Activated B cell treated with CpG ODN at 0.5 μM for 24 hours (primary cell): ENCODE measurements around the gene SLC16A3. TPM values are rescaled to one million over a fixed set of nuclear protein-coding genes. Genes with fewer than 3 reads are reported as not detected.

Source experiments
- ATAC-seq: fragments of 200-7000 bp; cut with Tn5 transposase; one replicate; pipeline ENCODE4 v1.10.0; 2021; ENCODE audit warnings: low read depth, mild to moderate bottlenecking, moderate library complexity
- CTCF ChIA-PET: fragments of 350-600 bp; sonication (Branson Sonifier 250); formaldehyde crosslinking; loops from one replicate; lab custom pipeline; 2021; ENCODE audit warnings: antibody characterized with exemption; lab: Charles Lee
- POLR2A ChIA-PET: fragments of 350-600 bp; sonication (Branson Sonifier 250); formaldehyde crosslinking; loops from one replicate; lab custom pipeline; 2021; ENCODE audit warnings: antibody characterized with exemption; lab: Charles Lee
- DNase-seq: peaks from one replicate; pipeline ENCODE4 v3.0.0; 2022
- H3K27ac Mint-ChIP-seq: one replicate; pipeline ENCODE4 v1.8.0; 2020; ENCODE audit warnings: mixed read lengths
- H3K27me3 Mint-ChIP-seq: one replicate; pipeline ENCODE4 v1.8.0; 2021; ENCODE audit warnings: mixed read lengths
- H3K36me3 Mint-ChIP-seq: one replicate; pipeline ENCODE4 v1.8.0; 2021; ENCODE audit warnings: low read depth, mixed read lengths
- H3K4me1 Mint-ChIP-seq: one replicate; pipeline ENCODE4 v1.8.0; 2021; ENCODE audit warnings: mixed read lengths
- H3K4me3 Mint-ChIP-seq: one replicate; pipeline ENCODE4 v1.8.0; 2020; ENCODE audit warnings: mild to moderate bottlenecking, mixed read lengths
- H3K9me3 Mint-ChIP-seq: one replicate; pipeline ENCODE4 v1.8.0; 2020; ENCODE audit warnings: mixed read lengths
- intact Hi-C: fragments of 100-400 bp; cut with micrococcal nuclease; formaldehyde crosslinking; loops from one replicate; pipeline ENCODE4 v1.15.1; 2024
- total RNA-seq: library from RNA; stranded (reverse); gene quantifications from 2 replicates; pipeline ENCODE4 v1.2.3, GENCODE V29; 2022
- TF ChIP-seq, protein P1 (sequence below): fragments of 200-600 bp; IDR thresholded peaks from one replicate; pipeline ENCODE4 v1.8.0; 2022; ENCODE audit warnings: antibody characterized with exemption, mild to moderate bottlenecking

Gene SLC16A3
- total RNA-seq, 1 donor from 2014 or later: 24.6 TPM

DNA sequence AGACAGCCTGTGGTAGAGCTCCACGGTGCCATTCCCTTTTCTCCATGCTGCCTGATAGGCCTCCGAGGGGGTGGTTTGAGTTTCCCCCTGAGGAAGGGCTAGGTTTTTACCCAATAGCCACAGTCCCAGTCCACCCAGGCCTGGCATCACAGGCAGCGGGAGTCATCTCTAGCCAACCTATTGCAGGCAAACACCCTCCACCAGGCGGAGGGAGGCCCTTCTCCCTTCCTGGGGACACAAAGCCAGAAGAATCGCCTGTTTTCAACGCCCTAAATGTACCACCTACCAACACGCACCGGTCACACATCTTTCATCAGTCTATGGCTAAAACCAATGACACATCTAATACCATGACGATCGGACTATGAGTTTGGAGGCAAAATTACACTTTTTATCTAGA lies 37.3 kb downstream of the SLC16A3 start:
- CTCF ChIA-PET: no interaction called here
- ATAC-seq: no peak
- no peaks in the 10 kb centered on the region for H3K27me3 Mint-ChIP-seq
- peaks cover 46% of the 10 kb centered on the region for H3K4me1 Mint-ChIP-seq
- H3K27ac Mint-ChIP-seq: no peak overlapping the region
- TF ChIP-seq, protein P1, sequence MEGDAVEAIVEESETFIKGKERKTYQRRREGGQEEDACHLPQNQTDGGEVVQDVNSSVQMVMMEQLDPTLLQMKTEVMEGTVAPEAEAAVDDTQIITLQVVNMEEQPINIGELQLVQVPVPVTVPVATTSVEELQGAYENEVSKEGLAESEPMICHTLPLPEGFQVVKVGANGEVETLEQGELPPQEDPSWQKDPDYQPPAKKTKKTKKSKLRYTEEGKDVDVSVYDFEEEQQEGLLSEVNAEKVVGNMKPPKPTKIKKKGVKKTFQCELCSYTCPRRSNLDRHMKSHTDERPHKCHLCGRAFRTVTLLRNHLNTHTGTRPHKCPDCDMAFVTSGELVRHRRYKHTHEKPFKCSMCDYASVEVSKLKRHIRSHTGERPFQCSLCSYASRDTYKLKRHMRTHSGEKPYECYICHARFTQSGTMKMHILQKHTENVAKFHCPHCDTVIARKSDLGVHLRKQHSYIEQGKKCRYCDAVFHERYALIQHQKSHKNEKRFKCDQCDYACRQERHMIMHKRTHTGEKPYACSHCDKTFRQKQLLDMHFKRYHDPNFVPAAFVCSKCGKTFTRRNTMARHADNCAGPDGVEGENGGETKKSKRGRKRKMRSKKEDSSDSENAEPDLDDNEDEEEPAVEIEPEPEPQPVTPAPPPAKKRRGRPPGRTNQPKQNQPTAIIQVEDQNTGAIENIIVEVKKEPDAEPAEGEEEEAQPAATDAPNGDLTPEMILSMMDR: no peak
- H3K9me3 Mint-ChIP-seq: no peaks in the 10 kb centered on the region
- DNase-seq: no peak
- POLR2A ChIA-PET: interaction anchor here (0.7 kb wide), 1 partner anchor 174 kb away, joined by 11 read pairs; no protein-coding TSS in a partner anchor
- peaks cover 95% of the 10 kb centered on the region for H3K36me3 Mint-ChIP-seq
- H3K4me3 Mint-ChIP-seq: no peak overlapping the region
- intact Hi-C loops: no loop called here

DNA sequence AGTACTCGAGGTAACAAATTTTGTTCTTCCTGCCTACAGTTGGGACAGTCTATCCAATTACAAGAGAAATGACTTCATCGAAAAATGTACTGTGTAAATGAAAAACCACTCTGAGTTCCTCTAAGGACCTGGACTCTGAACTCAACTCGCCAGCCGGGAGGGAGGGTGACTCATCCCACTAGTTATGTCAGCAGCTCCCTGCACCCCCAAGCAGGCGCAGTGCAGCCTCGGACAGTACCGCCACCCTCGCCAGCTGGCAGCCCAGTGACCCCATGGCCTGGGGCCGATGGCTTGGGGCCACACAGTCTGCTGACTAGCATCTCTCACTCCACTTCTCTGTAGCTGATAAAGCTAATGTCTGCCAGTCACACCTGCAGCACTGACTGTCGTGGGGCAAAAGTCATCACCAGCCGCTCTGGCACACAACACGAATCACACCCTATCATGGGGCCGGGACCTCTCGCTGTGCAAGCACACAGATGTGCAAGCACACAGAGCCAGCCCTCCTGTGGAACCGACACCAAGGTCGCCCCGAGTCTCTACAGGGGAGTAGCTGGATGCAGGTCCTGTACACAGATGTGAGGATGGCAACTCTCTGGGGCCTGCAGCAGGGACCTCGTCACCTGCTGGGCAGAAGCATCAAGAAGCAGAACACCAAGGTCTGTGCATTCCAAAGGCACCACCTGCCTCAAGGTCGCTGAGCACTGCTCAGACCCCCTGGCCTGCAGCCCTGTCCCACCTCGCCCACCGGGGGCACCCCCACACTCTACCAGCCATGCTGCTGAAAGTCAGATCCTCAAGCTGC lies 38.9 kb downstream of the SLC16A3 start:
- H3K9me3 Mint-ChIP-seq: no peaks in the 10 kb centered on the region
- no peak overlapping the region for H3K4me3 Mint-ChIP-seq
- DNase-seq: no peak

DNA sequence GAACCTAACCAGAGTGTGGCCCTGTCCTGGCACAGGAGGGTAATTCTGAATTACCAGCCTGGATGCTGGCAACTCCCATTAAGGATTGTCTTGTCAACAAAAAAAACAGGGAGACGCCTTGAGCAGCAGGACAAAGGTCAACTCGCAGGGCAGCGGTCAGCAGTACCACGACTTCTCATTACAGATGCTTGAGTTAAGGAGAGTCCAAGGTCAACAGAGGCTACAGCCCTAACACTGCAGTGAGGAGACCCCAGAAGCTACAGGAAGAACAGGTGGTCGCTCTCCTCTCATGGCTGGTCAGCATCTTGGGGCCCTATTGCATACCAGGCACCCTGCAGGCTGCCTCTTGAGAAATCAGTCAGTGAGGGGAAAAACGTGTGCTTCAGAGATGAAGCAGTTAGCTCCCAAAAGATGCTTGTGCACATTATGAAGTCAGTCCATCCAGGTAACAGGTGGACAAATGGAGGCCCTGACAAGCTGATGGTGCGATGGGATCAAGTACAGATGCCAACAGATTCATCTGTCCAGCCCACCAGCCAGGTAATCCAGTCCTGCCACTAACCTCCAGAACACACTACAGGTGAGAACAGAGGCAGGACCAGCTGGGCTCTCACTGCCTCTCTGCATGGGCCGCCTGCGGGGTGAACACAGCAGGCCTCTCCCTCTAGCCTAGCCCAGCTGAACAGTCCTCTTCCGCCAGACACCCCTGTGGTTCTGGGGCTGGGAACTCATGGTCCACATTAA lies 40.5 kb downstream of the SLC16A3 start:
- Mint-ChIP-seq H3K27ac (peak overlapping the region; percentile 9), H3K4me1 (peaks cover 65% of the 10 kb centered on the region), H3K27me3 (no peaks in the 10 kb centered on the region), H3K9me3 (no peaks in the 10 kb centered on the region), H3K4me3 (no peak overlapping the region), H3K36me3 (peaks cover 81% of the 10 kb centered on the region)
- ChIA-PET POLR2A (interaction anchor here (0.6 to 2.3 kb wide), 4 partner anchors 23 to 31 kb away, joined by 4 to 7 read pairs (median 6); no protein-coding TSS in a partner anchor), CTCF (no interaction called here)
- no peak for DNase-seq
- intact Hi-C loops: no loop called here
- ATAC-seq: no peak
- TF ChIP-seq, protein P1: no peak

More for the DNA sequence above, 38.9 kb downstream of the SLC16A3 start:
- ATAC-seq: no peak
- TF ChIP-seq, protein P1: no peak
- H3K27me3 Mint-ChIP-seq: no peaks in the 10 kb centered on the region
- peak overlapping the region; percentile 30 for H3K27ac Mint-ChIP-seq
- ChIA-PET CTCF (no interaction called here), POLR2A (interaction anchor here (1.5 to 2.0 kb wide), 2 partner anchors 30 to 33 kb away, joined by 5 read pairs; no protein-coding TSS in a partner anchor)
- peaks cover 93% of the 10 kb centered on the region for H3K36me3 Mint-ChIP-seq
- intact Hi-C loops: no loop called here
- peaks cover 61% of the 10 kb centered on the region for H3K4me1 Mint-ChIP-seq

DNA sequence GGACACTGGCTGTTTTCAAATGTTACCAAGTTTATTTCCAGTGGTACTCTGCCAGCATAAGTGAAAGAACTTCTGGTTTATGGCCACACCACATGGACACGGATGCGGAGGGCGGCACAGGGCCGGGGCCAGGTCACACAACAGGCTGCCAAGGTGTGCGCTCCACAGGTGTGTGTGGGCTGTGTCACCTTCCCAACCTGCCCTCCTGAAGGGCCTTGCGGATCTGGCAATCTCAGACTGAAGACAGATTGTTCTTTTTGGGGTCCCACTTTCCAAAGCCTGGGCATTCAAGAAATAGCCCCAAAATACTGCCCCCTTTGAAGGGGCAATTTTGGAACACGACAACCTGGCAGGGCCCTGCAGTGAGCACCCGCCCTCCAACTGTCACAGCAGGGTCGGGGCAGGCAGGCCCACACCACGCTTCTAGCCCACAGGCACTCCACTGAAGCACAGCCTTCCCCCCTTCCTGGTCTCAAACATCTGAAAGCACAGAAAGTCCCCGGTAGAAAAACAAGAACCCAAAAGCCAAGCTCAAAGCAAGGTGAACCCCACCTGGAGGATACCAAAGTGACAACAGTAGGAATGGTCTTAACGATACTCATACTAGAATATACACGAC lies 41.1 kb downstream of the SLC16A3 start:
- POLR2A ChIA-PET: interaction anchor here (0.6 to 2.3 kb wide), 4 partner anchors 22 to 63 kb away, joined by 3 to 7 read pairs (median 5); no protein-coding TSS in a partner anchor

More for the DNA sequence above, 41.1 kb downstream of the SLC16A3 start:
- Mint-ChIP-seq H3K4me1 (peaks cover 65% of the 10 kb centered on the region), H3K4me3 (peak overlapping the region; percentile 32), H3K27me3 (no peaks in the 10 kb centered on the region), H3K27ac (peak overlapping the region; percentile 50), H3K36me3 (peaks cover 74% of the 10 kb centered on the region), H3K9me3 (no peaks in the 10 kb centered on the region)
- intact Hi-C loops: loop anchor here (5.0 kb wide), 2 partner anchors 33 to 558 kb away; partner anchors contain the start of gene SLC25A10
- TF ChIP-seq, protein P1: no peak
- ATAC-seq: no peak
- DNase-seq: no peak
- CTCF ChIA-PET: no interaction called here
